HG02981 (cell line): ENCODE results near the gene MED25.

Experiments
- ATAC-seq: cut with Tn5 transposase; IDR thresholded peaks from one replicate; pipeline ENCODE4 v1.9.1; 2021; ENCODE audit warnings: mild to moderate bottlenecking, moderate library complexity; ENCODE audit not compliant: unreplicated experiment

MED25 gene

DNA sequence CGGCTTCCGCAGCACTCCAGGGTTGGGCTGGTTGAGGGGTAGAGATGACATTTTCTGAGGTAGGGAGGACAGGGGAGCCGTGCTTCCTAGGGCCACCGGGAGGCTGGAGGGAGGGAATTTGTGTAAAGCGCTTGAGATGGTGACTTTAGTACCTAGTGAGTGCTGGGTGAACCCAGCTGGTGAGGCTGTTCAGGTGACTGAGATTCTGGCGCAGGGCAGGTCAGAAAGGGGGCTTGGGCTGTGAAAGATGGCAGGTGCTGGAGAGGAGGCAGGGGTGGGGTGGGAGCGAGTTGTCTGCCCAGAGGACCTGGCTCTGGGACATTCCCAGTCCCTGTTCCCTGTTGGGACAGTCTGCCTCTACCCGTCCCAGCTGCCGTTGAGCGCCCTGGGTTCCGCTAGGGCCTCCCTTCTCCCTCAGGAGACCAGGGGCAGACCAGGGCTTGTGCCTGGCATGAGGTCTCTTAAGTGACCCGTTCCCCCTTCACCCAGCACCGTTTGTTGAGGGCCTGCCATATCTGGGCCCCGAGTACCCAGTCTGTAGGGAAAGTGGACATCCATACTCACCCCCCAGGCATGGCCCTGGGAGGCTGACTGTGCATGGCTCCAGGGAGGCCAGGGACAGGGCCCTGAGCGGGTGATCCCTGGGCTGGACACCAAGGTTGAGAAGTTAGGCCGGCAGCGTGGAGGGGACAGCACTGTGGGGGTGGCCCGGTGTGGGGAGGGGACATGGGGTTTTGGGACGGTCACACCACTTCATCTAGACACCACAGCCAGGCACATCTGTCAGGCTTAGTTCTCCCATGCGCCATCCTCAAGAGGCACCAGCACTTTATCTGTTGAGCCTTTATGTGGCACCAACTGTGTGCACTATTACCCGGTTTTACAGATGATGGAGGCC lies 37.8 kb downstream of the MED25 start:
- no peak for ATAC-seq

DNA sequence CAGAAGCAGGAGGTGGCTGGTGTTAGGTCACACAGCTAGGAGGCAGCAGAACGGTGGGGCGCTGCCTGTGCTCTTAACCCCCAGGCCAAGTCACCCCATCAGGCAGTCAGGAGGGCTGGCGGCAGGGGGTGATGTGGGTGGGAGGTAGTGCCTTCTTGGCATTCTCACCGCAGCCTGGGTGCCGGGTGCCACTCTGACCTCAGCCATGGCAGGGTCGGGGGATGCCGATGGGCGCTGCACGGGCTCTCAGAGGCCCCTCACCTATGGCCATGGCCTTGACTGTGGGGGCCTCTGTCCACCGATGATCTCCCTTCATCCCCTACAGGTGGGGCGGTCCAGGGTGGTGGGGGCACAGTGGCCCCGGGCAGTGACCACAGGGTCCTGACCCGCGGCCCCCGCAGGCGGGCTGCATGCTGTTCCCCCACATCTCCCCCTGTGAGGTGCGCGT lies 38.5 kb downstream of the MED25 start:
- no peak for ATAC-seq

DNA sequence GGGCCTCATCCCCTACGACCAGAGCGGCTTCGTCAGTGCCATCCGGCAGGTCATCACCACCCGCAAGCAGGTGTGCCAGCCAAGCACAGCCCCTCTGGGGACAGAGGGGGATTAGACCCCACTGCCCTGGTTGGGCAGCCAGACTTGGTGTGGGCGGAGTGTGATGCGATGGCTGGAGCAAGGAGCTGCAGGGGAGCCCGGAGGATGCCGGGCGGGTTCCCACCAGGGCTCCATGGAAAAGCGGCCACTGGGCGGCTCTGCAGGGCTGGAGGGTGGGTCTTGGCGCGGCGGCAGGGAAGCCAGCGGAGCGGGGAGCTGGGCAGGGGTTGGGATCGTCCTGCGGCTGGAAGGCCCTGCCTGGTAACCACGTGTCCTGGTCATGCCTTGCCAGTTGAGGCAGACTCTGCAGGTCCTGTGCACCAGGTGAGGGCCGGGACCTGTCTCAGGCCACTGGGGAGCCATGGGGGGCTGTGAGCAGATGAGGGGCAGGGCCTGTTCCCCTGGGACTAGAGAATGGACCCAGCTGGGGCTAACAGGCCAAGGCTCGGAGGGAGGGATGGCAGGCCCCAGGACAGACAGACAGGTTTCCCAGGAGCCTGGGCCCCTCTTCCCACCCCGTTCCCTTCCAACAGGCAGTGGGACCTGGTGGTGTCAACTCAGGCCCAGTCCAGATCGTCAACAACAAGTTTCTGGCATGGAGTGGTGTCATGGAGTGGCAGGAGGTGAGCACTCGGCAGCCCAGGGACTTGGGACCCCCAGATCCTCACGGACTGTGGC lies 39.2 kb downstream of the MED25 start:
- no peak for ATAC-seq

DNA sequence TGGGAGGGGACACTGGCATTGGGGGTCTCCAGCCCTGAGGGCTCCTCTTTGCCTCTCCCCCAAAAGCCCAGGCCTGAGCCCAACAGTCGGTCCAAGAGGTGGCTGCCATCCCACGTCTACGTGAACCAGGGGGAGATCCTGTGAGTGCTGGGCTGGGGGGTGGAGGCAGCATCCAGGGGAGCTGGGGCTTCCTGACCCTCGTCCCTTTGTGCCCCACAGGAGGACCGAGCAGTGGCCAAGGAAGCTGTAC lies 39.7 kb downstream of the MED25 start:
- ATAC-seq, result no peak

DNA sequence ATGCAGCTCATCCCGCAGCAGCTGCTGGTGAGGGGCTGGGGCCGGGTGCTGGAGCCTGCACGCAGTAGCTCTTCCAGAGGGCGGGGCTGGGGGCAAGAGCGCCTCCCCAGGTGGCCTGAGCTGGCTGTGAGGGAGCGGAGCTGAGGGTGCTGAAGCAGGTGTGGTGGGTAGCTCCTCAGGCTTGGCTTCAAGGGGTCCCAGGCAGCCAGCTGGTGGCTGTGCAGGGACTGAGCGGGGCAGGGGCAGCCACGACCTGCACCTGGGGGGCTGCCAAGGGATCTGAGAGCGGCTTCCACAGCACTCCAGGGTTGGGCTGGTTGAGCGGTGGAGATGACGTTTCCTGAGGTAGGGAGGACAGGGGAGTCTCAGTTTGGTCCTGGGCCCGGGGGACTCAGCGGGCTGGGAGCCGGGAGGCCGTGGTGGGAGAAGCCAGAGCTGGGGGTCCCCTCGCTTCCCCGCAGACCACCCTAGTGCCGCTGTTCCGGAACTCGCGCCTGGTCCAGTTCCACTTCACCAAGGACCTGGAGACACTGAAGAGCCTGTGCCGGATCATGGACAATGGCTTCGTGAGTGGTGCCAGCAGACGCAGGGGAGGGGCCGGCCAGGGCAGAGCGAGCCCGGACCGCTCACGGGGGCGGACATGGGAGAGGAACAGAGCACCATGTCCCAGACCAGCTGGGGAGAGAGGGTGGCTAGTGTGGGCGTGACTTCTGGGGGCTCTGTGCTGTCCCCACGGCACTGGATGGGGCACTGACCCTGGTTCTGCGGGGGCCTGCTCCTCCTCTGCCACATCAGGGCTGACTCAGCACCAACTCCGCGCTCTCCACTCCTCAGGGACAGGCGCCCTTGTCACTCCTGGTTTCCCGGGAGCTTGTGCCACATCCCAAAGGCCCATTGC lies 40.2 kb downstream of the MED25 start:
- no peak for ATAC-seq

DNA sequence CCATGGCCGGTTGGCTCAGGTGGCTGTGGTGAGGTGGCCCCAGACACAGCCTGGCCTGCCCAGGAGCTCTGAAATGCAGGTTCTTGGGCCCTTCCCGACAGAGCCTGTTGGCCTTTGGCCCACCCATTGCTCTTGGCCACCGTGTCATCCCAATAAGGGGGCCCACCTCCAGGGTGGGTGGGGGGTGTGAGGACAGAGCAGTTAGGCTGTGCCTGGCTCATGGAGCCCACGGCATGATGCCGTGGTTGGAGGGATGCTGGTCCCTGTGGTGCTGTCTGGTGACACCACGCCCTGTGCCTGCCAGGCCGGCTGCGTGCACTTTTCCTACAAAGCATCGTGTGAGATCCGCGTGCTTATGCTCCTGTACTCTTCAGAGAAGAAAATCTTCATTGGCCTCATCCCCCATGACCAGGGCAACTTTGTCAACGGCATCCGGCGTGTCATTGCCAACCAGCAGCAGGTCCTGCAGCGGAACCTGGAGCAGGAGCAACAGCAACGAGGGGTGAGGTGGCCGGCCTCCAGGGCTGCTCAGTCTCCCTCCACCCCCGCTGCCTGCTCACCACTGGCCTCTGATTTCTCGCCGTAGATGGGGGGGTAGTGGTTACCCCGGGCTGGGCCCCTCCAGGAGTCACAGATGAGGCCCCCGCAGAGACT lies 41.7 kb downstream of the MED25 start:
- ATAC-seq, result no peak

DNA sequence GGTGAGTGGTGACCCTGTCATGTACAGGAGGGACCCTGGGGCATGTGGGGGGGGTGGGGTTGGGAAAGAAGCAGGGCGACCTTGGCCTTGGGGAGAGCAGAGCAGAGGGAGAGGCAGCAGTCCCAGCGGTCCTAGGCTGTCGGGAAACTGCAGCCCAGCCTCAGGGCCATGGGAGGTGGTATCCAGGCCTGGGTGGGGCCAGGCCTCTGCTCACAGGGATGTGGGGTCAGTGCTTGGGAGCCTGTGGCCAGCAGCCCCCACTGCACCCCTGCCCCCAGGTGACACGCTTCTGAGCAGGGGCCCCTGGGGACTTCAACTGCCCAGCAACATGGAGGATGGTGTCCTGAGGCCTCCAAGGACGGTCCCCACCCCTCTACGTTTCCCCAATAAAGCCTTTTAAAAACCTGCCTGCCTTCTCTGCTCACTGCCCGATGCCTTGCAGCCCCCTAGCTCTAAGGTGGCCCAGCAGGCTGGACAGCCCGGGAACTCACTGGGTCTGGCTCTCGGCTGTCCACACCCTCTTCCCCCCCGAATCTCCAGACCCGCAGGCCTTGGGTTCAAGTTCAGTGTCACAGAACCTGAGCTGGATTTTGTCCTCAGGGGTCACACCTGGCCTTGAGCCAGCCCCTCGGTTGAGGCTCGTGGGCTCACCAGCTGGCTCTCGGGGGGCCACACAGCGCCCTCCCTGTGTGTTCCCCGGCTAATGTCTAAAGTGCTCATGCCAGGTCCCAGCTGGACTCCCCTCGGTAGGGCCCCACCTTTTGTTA lies 42.4 kb downstream of the MED25 start:
- ATAC-seq, result no peak

DNA sequence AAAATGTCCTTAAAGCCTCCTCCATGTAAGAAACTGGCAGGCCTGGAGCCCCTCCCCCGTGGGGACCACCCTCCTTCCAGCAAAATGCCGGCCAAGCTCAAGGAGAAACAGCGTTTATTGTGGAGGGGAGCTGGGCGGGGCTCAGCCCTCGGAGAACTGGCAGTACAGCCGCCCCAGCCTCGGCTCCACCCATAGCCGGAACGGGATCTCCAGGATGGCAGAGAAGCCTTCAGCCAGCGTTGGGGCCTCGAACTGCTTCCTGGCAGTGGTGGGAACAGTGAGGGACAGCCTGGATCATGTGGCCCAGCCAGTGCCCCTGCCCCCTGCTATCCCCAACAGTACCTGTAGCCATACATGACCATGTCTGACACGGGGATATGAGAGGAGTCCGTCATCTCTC lies 43.0 kb downstream of the MED25 start:
- no peak for ATAC-seq

DNA sequence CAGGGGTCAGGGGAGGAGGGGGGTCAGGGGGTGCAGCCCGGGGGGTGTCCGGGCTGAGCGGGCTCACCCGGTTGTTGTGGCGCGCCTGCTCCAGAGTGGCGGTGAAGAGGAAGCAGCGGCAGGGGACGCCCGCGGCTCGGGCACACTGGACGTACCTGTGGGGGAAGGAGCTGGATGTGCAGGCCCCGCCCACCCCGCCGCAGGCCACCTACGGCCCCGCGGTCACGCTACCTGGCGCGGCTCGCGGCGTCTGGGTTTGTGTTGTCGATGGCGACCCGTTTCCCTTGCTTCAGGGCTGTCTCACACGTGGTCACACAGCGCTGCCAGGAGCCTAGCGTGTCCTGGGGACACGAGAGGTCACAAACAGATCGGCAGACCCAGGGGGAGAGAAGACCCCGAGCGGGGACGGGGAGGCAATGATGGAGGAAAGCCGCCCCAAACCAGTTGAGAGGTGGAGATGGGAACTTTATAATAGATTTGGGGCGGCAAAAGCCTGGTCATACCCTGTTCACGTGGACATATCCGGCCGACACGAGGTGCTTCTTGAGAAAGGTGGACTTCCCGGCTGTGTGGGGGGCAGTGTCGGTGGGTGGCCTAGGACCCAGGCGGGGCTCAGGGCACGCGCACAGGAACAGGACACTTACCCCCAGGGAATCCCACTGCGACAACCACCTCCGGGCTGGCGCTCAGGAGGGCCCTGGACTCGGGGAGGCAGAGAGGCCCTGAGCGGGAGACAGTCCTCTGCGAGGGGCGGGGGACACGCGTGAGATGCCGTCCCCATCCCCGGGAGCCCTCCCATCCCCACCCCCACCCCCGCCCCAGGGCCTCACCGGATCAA lies 43.7 kb downstream of the MED25 start:
- no peak for ATAC-seq

DNA sequence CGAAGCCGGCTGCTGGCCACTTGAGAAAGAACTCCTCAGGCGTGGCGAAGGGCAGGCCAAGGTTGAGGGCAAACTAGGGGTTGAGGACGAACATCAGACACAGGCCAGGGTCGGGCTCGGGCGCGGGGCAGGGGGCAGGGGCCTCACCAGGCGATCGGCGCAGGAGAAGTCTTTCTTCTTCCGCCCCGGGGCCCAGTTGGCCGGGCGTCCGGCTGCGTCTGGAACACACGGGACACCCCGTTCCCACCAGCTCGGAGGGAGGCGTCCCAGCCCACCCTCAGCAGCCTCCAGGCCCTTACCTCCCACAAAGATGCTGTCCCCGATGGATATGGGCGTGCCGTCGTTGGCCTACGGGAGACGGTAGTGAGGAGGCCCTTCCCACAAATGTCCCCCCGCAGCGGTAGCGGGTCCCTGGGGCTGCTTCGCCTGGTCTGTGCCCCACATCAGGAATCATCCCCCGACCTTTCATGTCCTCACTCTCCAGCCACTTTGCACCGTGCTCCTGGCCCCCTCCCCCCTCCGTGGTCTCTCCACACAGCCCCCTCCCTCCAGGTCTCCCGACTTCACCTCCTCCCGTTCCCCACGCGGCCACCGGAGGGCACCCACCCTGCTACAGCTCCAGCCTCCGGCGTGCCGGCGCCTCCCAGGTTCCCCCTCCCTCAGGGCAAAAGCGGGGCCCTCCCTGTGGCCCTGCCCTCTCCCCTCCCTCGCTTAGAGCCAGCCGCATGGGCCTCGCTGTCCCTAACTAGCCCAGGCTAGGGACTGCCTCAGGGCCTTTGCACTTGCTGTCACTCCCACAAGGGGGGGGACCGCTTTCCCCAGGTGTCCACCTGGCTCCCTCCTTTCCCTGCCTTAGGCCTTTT lies 44.5 kb downstream of the MED25 start:
- no peak for ATAC-seq

DNA sequence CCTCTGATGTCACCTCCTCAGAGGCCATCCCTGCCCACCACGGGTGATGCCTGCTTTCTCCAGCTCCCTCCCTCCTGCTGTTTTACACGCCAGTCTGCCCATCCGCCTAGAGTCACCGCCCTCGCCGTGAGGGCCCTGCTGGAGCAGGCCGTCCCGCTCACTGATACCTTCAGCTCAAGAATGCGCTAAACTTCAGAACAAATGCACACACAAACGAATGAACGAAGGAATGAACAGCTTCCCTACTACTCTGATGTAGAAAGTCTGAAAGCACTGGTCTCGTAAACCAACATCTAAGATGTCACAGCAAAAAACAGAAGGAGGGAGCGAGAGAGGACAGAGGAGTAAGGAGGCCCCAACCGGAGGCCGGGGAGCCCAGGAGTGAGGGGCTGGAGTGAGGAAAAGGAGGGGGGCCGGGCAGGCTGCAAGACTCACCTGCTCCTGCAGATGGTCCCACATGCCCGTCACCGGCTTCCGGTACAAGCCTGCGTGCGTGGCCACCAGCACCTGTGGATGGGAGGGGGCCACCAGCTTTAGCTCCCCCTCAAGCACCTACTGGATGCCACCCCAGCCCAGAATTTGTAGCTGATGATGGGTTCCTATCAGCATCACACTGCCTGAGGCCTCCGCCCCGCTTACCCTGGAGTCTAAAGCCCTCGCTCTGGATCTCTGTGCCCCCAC lies 45.3 kb downstream of the MED25 start:
- ATAC-seq, result no peak

DNA sequence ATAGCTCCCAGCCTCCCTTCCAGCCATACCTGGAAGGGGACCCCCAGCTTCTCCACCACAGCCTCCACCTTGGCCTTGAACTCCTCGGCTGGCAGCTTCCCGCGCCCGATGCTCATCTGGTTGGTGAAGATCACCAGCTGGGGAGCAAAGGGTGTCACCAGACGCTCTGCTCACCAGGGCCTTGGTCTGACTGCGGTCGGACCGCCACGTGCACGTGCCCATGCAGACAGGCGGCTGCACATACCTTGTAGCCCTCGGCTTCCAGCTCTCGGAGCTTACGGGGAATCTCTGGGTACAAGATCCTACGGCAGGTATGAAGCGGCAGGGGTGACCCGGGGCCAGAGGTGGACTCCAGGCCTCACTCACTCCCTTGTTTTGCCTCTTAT lies 45.8 kb downstream of the MED25 start:
- no peak for ATAC-seq

DNA sequence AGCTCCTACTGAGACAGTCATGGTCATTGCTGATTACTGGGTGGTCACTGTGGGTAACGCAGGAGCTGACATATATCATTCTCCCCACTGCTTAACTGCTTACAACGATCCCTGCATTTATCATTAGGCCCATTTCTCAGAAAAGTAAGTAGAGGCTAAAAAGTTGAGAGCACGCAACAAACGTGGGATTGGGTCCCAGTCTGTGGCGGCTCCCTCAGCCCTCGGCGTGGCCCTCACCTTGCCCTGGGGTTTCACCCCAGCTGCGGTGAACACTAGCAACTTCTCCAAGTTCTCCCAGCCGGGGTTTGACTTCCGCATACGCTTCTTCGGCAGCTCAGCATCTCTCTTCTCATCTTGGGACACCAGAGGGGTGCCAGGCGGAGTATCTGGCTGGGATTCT lies 46.8 kb downstream of the MED25 start:
- ATAC-seq, result no peak

DNA sequence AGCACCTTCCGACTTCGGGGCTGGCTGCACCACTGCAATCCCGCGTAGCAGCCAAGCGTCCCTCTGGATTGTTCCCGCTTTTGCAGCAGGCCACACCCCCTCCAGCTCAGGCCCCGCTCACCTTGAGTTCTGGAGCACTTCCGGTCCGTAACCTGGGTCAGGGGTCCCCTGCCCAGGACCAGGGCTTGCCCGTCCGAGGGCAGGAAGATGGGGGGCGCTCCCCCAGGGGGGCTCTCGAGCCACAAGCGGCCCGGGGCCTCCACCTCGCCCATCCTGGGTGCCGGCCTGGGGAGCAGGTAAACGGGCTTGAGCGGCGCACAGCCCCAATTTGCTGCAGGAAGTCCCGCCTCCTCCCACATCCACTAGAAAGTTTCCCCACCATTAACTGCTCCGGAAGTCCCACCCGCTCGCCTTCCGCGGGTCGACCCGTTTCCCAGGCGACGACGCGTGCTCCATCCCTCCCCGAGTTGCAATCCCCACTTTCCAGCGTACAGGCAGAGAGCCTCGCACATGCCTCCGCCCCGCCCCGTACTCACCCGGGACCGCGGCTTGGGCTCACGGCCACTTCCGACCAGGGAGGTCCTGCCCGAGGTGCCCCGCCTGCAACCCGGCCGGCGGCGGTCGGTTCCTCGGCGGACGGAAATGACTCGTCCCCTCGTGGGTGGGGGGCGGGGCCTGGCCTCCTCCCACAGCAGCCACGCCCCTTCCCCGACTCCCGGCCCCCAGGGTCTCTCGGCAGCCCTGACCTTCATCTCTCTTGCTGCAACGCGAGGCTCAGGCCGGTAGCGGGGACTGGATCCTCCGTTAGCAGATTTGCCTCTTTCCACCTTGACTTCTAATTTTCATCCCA lies 49.1 kb downstream of the MED25 start, which contains the start of gene PNKP:
TSS of gene PNKP (minus strand) at position 644 of the 850 bp plus-strand sequence. CDS start at position 272, 372 bp downstream.
- peak; percentile 30 for ATAC-seq

DNA sequence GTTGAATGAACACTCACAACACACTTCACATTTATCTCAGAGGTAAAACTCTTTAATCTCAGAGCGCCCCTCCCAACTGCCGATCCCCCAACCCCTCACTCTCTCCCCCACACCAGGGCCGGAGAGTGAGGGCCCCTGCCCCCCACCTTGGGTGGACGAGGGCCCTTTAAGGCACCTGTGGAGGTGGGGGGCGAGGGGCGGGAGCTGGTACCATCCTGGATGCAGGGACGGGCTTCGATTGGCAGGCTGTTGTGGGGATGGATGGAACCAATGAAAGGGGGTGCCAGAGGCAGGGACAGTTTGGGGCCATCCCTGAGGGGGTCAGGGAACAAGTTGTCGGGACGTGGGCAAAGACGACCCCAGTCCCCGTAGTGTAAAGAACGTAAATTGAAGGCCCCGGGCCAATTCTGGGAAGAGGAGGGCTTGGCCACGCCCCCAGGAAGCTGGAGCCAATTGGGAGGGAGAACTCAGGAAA lies 51.0 kb downstream of the MED25 start:
- ATAC-seq, result peak; percentile 8

DNA sequence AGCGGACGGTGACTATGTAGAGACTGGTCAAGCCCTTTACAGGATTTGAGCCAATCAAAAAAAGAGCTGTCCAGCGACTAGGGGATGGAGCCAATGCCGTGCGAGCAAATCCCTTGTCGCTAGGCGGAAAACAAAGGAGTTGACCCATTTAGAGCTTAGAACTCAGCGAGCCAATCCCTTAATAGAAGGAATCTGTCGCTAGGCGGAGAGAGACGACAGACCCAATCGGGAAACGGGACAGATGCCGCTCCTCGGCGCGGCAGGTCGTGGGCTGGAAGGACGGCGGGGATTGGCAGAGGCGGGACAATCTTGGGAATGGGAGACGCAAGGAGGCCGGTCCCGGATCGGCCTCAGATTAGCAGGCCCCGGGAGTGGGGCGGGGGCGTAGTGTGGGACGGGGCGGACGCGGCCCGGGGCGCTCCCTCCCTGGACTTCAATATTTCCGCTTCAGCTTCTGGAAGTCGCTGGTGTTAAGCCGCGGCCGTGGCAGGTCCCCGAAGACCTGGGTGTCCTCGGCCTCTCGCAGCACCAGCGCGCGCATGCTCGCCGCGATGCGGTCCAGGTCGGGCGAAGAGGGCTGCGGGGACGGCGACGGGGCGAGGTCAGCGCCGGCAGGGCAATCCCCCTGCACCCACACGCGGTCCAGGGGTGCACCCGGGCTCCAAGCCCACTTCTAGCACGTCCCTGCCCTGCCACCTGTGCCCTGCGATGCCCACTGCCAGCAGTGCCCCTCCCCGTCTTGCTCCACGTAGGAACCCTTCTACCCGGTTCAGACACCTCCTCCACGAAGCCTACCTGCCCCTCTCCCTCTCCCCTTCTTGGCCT lies 51.6 kb downstream of the MED25 start:
- ATAC-seq, result peak; percentile 67
